Muscle of arm (tissue), 12 donors: ENCODE results near the gene OR6C76. TPM values are rescaled to one million over a fixed set of nuclear protein-coding genes. Genes with fewer than 3 reads are reported as not detected.

Source experiments
- DNase-seq: peaks from one replicate; pipeline ENCODE4 v3.0.0-alpha.2; 2013
- polyA plus RNA-seq, 12 donors: library from polyadenylated mRNA; unstranded; fragments of 120-200 nt; gene quantifications; one replicate each; pipeline ENCODE4 v1.2.1, GENCODE V29; 2013; ENCODE audit not compliant: insufficient read length in 12 of 12

OR6C76 gene
- polyA plus RNA-seq, 12 donors: not detected

DNA sequence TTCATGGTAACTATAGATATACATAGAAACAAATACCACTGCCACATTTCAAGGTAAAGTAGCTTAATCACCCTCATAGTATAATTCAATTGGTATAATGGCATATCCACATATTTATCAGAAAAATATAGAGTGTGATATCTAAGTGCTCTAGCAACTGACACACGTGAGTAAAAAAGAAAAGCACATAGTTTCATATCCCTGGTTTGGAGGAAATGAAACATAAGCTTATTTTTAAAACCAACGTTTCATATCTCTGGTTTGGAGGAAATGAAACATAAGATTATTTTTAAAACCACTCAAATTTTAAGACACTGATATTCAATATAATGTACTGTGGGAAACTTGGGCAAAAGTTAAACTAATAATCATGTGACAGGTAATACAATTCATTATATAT is 41.8 kb downstream of the OR6C76 start:
- DNase-seq: no peak

DNA sequence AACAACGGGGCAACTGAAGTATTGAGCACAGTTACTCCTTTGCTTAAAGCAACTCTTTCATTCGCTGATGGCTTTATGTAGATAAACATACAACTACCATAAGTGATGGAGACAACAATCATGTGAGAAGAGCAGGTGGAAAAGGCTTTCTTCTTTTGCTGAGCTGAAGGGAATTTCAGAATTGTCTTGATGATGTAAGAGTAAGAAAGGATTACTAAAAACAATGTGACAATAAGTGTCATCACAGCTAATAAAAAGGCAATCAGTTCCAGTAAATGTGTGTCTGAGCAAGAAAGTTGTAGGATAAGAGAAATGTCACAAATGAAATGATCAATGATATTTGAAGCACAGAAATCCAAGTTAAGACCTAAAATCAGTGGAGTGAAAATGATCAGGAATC is 43.2 kb downstream of the OR6C76 start:
- DNase-seq: no peak

DNA sequence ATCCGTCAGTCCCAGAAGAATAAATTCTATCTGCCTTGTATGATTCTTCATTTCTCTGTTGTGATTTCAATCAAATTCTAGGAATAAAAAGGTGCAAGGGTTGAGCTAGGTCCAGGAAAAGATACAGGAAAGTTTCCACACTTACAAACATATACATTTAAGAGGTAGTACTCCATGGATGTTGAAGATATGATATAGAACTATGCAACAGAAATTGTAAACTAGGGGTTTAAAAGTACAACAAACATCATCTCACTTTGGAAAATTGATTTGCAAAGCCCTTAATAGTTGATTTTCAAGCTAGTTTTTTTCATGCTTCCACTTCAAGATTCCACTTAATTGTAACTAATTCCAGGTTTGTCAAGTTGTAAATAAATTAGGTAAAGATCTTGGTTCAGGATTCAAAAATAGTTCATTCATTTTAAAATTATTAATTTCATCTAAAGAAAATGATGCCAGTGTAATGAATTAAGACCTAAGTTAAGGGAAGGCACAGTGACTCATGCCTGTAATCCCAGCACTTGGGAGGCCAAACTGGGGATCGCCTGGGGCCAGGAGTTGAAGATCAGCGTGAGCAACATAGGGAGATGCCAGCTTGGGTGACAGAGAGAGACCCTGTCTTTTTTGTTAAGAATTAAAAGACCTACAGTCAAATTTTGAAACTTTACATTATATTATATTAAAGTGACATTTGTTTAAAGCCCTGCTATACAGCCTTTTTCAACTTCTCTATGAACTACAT is 44.2 kb downstream of the OR6C76 start, which contains the start of gene OR6C70:
TSS of gene OR6C70 (minus strand) at position 51 of the 742 bp plus-strand sequence. CDS start at position 51, 0 bp downstream.
- no peak for DNase-seq

DNA sequence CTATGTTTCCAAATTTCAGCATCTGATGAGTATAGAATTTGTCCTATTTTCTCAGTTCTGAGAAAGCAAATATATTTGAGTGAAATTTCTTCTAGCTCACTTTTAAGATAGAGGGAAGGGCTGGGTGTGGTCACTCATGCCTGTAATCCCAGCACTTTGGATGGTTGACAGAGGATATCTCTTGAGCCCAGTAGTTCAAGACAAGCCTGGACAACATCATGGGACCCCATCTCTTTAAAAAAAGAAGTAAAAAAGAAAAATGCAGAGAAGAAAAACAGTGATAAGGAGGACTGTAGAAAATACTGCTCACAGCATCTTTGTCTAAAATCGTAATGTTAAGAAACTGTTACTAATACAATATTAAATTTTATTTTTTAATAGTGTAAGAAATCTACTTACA is 46.2 kb downstream of the OR6C76 start:
- DNase-seq: no peak

Other genes starting within 250 kb of the OR6C76 start
- gene OR10A7, start 205.2 kb upstream of the OR6C76 start, polyA plus RNA-seq: not detected
- not detected for gene OR6C74, start 181.6 kb upstream of the OR6C76 start, polyA plus RNA-seq
- not detected for gene OR6C6, start 129.7 kb upstream of the OR6C76 start, polyA plus RNA-seq
- gene OR6C1, start 111.9 kb upstream of the OR6C76 start, polyA plus RNA-seq: not detected
- not detected for gene OR6C3, start 95.5 kb upstream of the OR6C76 start, polyA plus RNA-seq
- under 1 TPM in 3 of 12 donors, not detected in 9; 0.07 to 0.12 (median 0.07) TPM for gene OR6C75, start 63.3 kb upstream of the OR6C76 start, polyA plus RNA-seq
- not detected for gene OR6C65, start 25.7 kb upstream of the OR6C76 start, polyA plus RNA-seq
- gene OR6C2, start 17.8 kb downstream of the OR6C76 start, polyA plus RNA-seq: not detected
- not detected for gene OR6C70, start 43.9 kb downstream of the OR6C76 start, polyA plus RNA-seq
- not detected for gene OR6C68, start 66.1 kb downstream of the OR6C76 start, polyA plus RNA-seq
- gene OR6C4, start 123.3 kb downstream of the OR6C76 start, polyA plus RNA-seq: not detected
- not detected for gene OR2AP1, start 146.2 kb downstream of the OR6C76 start, polyA plus RNA-seq
- gene OR10P1, start 210.6 kb downstream of the OR6C76 start, polyA plus RNA-seq: not detected